GM21447 (cell line): Measurements from ENCODE around the gene URAD.
A peak's percentile ranks its signal among the peaks of the same experiment; 100 is the strongest.

Source experiments
- ATAC-seq: cut with Tn5 transposase; IDR thresholded peaks from one replicate; pipeline ENCODE4 v1.9.1; 2021; ENCODE audit not compliant: unreplicated experiment

URAD gene

GRCh38 chr13:28001049-28001448 lies 12.6 kb upstream of the URAD start:
- ATAC-seq, result no peak

GRCh38 chr13:28000567-28000966 lies 12.1 kb upstream of the URAD start:
- no peak for ATAC-seq

- peak; percentile 77 for ATAC-seq
Measured at GRCh38 chr13:27997904-27998522, 9.5 kb upstream of the URAD start.

- ATAC-seq, result no peak
Measured at GRCh38 chr13:27991881-27992280, 3.4 kb upstream of the URAD start.

GRCh38 chr13:27985600-27985999 lies 2.9 kb downstream of the URAD start:
- no peak for ATAC-seq

GRCh38 chr13:27982361-27982760 lies 6.1 kb downstream of the URAD start:
- ATAC-seq, result no peak

- ATAC-seq, result no peak
Measured at GRCh38 chr13:27981006-27981708, 7.3 kb downstream of the URAD start.

- no peak for ATAC-seq
Measured at GRCh38 chr13:27980280-27980998, 8.1 kb downstream of the URAD start.

- ATAC-seq, result no peak
Measured at GRCh38 chr13:27979765-27980279, 8.7 kb downstream of the URAD start.

- no peak for ATAC-seq
Measured at GRCh38 chr13:27979001-27979643, 9.4 kb downstream of the URAD start.

GRCh38 chr13:27978301-27978968 lies 10.1 kb downstream of the URAD start:
- ATAC-seq, result no peak

- ATAC-seq, result no peak
Measured at GRCh38 chr13:27977476-27978300, 10.8 kb downstream of the URAD start.

GRCh38 chr13:27976362-27977091 lies 12.0 kb downstream of the URAD start:
- ATAC-seq, result no peak

- no peak for ATAC-seq
Measured at GRCh38 chr13:27975564-27976361, 12.7 kb downstream of the URAD start.

- no peak for ATAC-seq
Measured at GRCh38 chr13:27973961-27974662, 14.4 kb downstream of the URAD start.

- ATAC-seq, result no peak
Measured at GRCh38 chr13:27973291-27973690, 15.2 kb downstream of the URAD start.

GRCh38 chr13:27972478-27972820 lies 16.0 kb downstream of the URAD start:
- no peak for ATAC-seq
